ENCODE results near the gene ZNF630. TPM values are rescaled to one million over a fixed set of nuclear protein-coding genes. Genes with fewer than 3 reads are reported as not detected.
"Not testable (repeated sequence)": the region's sequence is repeated elsewhere in the genome, so short reads cannot be mapped to it uniquely, and the experiment has no call there.

ZNF630 gene
- total and polyA plus RNA-seq, 8 donors = 1.6 to 13.3 (median 2.4) TPM

DNA sequence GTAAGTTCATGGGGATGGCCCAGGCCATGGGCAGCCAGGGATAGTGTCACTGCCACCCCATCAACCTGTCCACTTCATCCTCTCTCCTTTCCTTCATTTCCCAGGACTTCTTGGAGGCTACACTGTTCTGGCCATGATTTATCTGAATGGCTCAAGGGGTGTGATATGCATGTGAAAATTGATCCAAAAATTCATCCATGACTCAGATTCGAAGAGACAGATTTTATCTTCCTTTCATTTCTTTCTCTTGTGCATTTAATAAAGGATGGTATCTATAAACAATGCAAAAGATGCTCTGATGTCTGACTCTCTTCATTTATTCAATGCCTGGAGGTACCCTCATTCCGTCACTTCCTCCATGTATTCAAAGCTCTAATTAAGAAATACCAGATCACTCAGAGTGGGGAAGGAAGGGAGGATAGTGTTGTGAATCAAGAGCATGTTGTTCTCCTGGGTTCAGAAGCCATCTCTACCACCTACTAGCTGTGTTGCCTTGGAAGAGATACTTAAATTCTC, 61.9 kb downstream of the ZNF630 start:
- H3K27ac ChIP-seq; DNase-seq; H3K36me3 ChIP-seq; intact Hi-C loops (cut with DNase I; ENCODE audit: low total_unique reads); H3K27me3 ChIP-seq; H3K4me1 ChIP-seq; H3K4me3 ChIP-seq; H3K9me3 ChIP-seq: not testable (repeated sequence)
- WGBS, 5 donors = no CpG with 5 or more reads among the region's 2 CpGs

Other genes with a start within 250 kb of the ZNF630 start
- 10 to 100 TPM in 1 of 5 donors, 1 to 10 TPM in 4; 2.0 to 10.5 (median 4.0) TPM for gene ZNF81, start 234.7 kb downstream of the ZNF630 start, total RNA-seq
- gene ZNF81, start 234.7 kb downstream of the ZNF630 start, polyA plus RNA-seq = 1 to 10 TPM in 1 of 3 donors, under 1 TPM in 2; 0.46 to 1.3 (median 0.56) TPM
- 10 to 100 TPM in 2 of 5 donors, 1 to 10 TPM in 3; 1.7 to 23.3 (median 5.7) TPM for gene ZNF182, start 67.7 kb downstream of the ZNF630 start, total RNA-seq
- 1 to 10 TPM; 1.7 to 3.5 (median 2.0) TPM for gene ZNF182, start 67.7 kb downstream of the ZNF630 start, polyA plus RNA-seq
- gene SPACA5, start 64.7 kb downstream of the ZNF630 start, total RNA-seq = not detected
- gene SPACA5, start 64.7 kb downstream of the ZNF630 start, polyA plus RNA-seq = under 1 TPM in 1 of 3 donors, not detected in 2; 0.38 TPM
- not detected for gene SPACA5B, start 59.0 kb upstream of the ZNF630 start, total RNA-seq
- gene SPACA5B, start 59.0 kb upstream of the ZNF630 start, polyA plus RNA-seq = not detected
- not detected for gene SSX5, start 125.2 kb upstream of the ZNF630 start, total RNA-seq
- gene SSX5, start 125.2 kb upstream of the ZNF630 start, polyA plus RNA-seq = not detected
- gene SSX1, start 183.8 kb upstream of the ZNF630 start, total RNA-seq = not detected
- not detected for gene SSX1, start 183.8 kb upstream of the ZNF630 start, polyA plus RNA-seq